Measurements from ENCODE around the gene ANXA9.

ANXA9 gene

GRCh38 chr1:151008244-151009205 is 26.4 kb downstream of the ANXA9 start, which contains the start of gene PRUNE1:
Gene PRUNE1 (plus strand): TSS chr1:151008449. CDS start chr1:151008633, 184 bp downstream.
- Histone ChIP-seq H2AFZ (ENCODE audit: low read depth, low read length) (peak within 1 kb of the TSS; percentile 97), H3K9ac (ENCODE audit: low read length) (peak within 1 kb of the TSS; percentile 94), H3K27me3 (ENCODE audit: low read depth, low read length) (no peaks in the 10 kb centered on the region), H3K4me3 (ENCODE audit: low read length) (peak within 1 kb of the TSS; percentile 90), H3K36me3 (replicated peaks; ENCODE audit: low read depth, low read length) (no peaks in the 10 kb centered on the region), H4K20me1 (ENCODE audit: insufficient read depth, low read length) (no peaks in the 10 kb centered on the region), H3K4me2 (ENCODE audit: low read length) (peak within 1 kb of the TSS; percentile 85), H3K4me1 (ENCODE audit: low read length) (peaks cover 33% of the 10 kb centered on the region), H3K9me3 (ENCODE audit: insufficient read depth, low read length) (no peaks in the 10 kb centered on the region), H3K79me2 (ENCODE audit: low read length) (peaks cover 14% of the 10 kb centered on the region; the same call in 1 of the 2 replicates), H3K27ac (ENCODE audit: low read length) (peak within 1 kb of the TSS; percentile 25)
- TF ChIP-seq CTCF (IDR thresholded peaks at IDR 0.05; ENCODE audit: low read depth, low read length) (no peak), EZH2phosphoT487 (IDR thresholded peaks at IDR 0.05; ENCODE audit: low read depth) (no peak)

- Histone ChIP-seq H4K20me1 (ENCODE audit: insufficient read depth, low read length) (no peaks in the 10 kb centered on the region), H3K27me3 (ENCODE audit: low read depth, low read length) (no peaks in the 10 kb centered on the region), H2AFZ (ENCODE audit: low read depth, low read length) (peak overlapping the region; percentile 97), H3K4me2 (ENCODE audit: low read length) (peak overlapping the region; percentile 85), H3K4me3 (ENCODE audit: low read length) (peak overlapping the region; percentile 90), H3K27ac (ENCODE audit: low read length) (no peak overlapping the region), H3K4me1 (ENCODE audit: low read length) (peaks cover 33% of the 10 kb centered on the region), H3K9ac (ENCODE audit: low read length) (peak overlapping the region; percentile 94), H3K79me2 (ENCODE audit: low read length) (peaks cover 14% of the 10 kb centered on the region; the same call in 1 of the 2 replicates), H3K36me3 (replicated peaks; ENCODE audit: low read depth, low read length) (no peaks in the 10 kb centered on the region), H3K9me3 (ENCODE audit: insufficient read depth, low read length) (no peaks in the 10 kb centered on the region)
- TF ChIP-seq CTCF (IDR thresholded peaks at IDR 0.05; ENCODE audit: low read depth, low read length) = no peak
- no peak for TF ChIP-seq EZH2phosphoT487 (IDR thresholded peaks at IDR 0.05; ENCODE audit: low read depth)
These were observed 27.1 kb downstream of the ANXA9 start for GRCh38 chr1:151009206-151009587.

GRCh38 chr1:151009674-151010345 is 27.7 kb downstream of the ANXA9 start:
- no peak overlapping the region for H3K27ac ChIP-seq (ENCODE audit: low read length)
- H3K9me3 ChIP-seq (ENCODE audit: insufficient read depth, low read length) = no peaks in the 10 kb centered on the region
- no peaks in the 10 kb centered on the region for H4K20me1 ChIP-seq (ENCODE audit: insufficient read depth, low read length)
- no peak overlapping the region for H2AFZ ChIP-seq (ENCODE audit: low read depth, low read length)
- no peaks in the 10 kb centered on the region for H3K36me3 ChIP-seq (replicated peaks; ENCODE audit: low read depth, low read length)
- peak overlapping the region; percentile 90 for H3K4me3 ChIP-seq (ENCODE audit: low read length)
- TF ChIP-seq EZH2phosphoT487 (IDR thresholded peaks at IDR 0.05; ENCODE audit: low read depth) (no peak), CTCF (IDR thresholded peaks at IDR 0.05; ENCODE audit: low read depth, low read length) (no peak)
- H3K9ac ChIP-seq (ENCODE audit: low read length) = no peak overlapping the region
- H3K4me2 ChIP-seq (ENCODE audit: low read length) = peak overlapping the region; percentile 85
- H3K79me2 ChIP-seq (ENCODE audit: low read length) = peaks cover 14% of the 10 kb centered on the region; the same call in 1 of the 2 replicates
- peaks cover 33% of the 10 kb centered on the region for H3K4me1 ChIP-seq (ENCODE audit: low read length)
- H3K27me3 ChIP-seq (ENCODE audit: low read depth, low read length) = no peaks in the 10 kb centered on the region

- H2AFZ ChIP-seq (ENCODE audit: low read depth, low read length) = no peak overlapping the region
- H3K4me2 ChIP-seq (ENCODE audit: low read length) = no peak overlapping the region
- H3K27ac ChIP-seq (ENCODE audit: low read length) = no peak overlapping the region
- H3K9me3 ChIP-seq (ENCODE audit: insufficient read depth, low read length) = no peaks in the 10 kb centered on the region
- H4K20me1 ChIP-seq (ENCODE audit: insufficient read depth, low read length) = no peaks in the 10 kb centered on the region
- peaks cover 14% of the 10 kb centered on the region; the same call in 1 of the 2 replicates for H3K79me2 ChIP-seq (ENCODE audit: low read length)
- H3K36me3 ChIP-seq (replicated peaks; ENCODE audit: low read depth, low read length) = no peaks in the 10 kb centered on the region
- H3K4me3 ChIP-seq (ENCODE audit: low read length) = no peak overlapping the region
- peaks cover 33% of the 10 kb centered on the region for H3K4me1 ChIP-seq (ENCODE audit: low read length)
- TF ChIP-seq CTCF (IDR thresholded peaks at IDR 0.05; ENCODE audit: low read depth, low read length) (no peak), EZH2phosphoT487 (IDR thresholded peaks at IDR 0.05; ENCODE audit: low read depth) (no peak)
- no peaks in the 10 kb centered on the region for H3K27me3 ChIP-seq (ENCODE audit: low read depth, low read length)
- no peak overlapping the region for H3K9ac ChIP-seq (ENCODE audit: low read length)
These were observed 28.2 kb downstream of the ANXA9 start for GRCh38 chr1:151010346-151010726.

Measured in OCI-LY3 (cell line).